Loucy (cell line): ENCODE measurements around the gene TLR4.

ENCODE experiments used
- H2AFZ ChIP-seq: fragments of 200-600 bp; sonication (generic); 2 replicates; pipeline ENCODE4 v1.6.0; 2016; ENCODE audit warnings: antibody characterized with exemption, mild to moderate bottlenecking, low read length, moderate library complexity
- H3F3A ChIP-seq: fragments of 200-600 bp; 2 replicates; pipeline ENCODE4 v1.6.0; 2016; ENCODE audit warnings: antibody characterized with exemption, low read depth, mild to moderate bottlenecking
- H3K27me3 ChIP-seq: fragments of 200-600 bp; sonication (generic); 2 replicates; pipeline ENCODE4 v1.6.1; 2014; ENCODE audit warnings: low read length, mild to moderate bottlenecking; ENCODE audit not compliant: insufficient read depth, poor library complexity, severe bottlenecking
- H3K36me3 ChIP-seq: fragments of 200-600 bp; sonication (generic); 2 replicates; pipeline ENCODE4 v1.6.1; 2016; ENCODE audit warnings: low read length; ENCODE audit not compliant: insufficient read depth
- H3K4me1 ChIP-seq: fragments of 200-600 bp; sonication (generic); 2 replicates; pipeline ENCODE4 v1.5.1; 2014; ENCODE audit warnings: low read length, mild to moderate bottlenecking; ENCODE audit not compliant: insufficient read depth, poor library complexity, severe bottlenecking
- H3K4me2 ChIP-seq: fragments of 200-600 bp; sonication (generic); 2 replicates; pipeline ENCODE4 v1.6.0; 2014; ENCODE audit warnings: antibody characterized with exemption, low read length, low read depth, mild to moderate bottlenecking; ENCODE audit not compliant: poor library complexity, severe bottlenecking
- H3K4me3 ChIP-seq: fragments of 200-600 bp; sonication (generic); 2 replicates; pipeline ENCODE4 v1.5.1; 2014; ENCODE audit warnings: low read length, mild to moderate bottlenecking, mixed read lengths; ENCODE audit not compliant: poor library complexity, severe bottlenecking
- H3K79me2 ChIP-seq: fragments of 200-600 bp; sonication (generic); 2 replicates; pipeline ENCODE4 v1.6.1; 2014; ENCODE audit warnings: low read length; ENCODE audit not compliant: insufficient read depth
- H3K9ac ChIP-seq: fragments of 200-600 bp; sonication (generic); 2 replicates; pipeline ENCODE4 v1.6.0; 2014; ENCODE audit warnings: mild to moderate bottlenecking, low read depth, low read length, moderate library complexity; ENCODE audit not compliant: poor library complexity, severe bottlenecking
- H3K9me2 ChIP-seq: fragments of 200-600 bp; sonication (generic); replicated peaks from 2 replicates; pipeline ENCODE4 v1.6.1; 2016; ENCODE audit warnings: low read depth, low read length, mixed read lengths
- H3K9me3 ChIP-seq: fragments of 200-600 bp; sonication (generic); 2 replicates; pipeline ENCODE4 v1.6.1; 2014; ENCODE audit warnings: mild to moderate bottlenecking, antibody characterized with exemption, low read length, low read depth; ENCODE audit not compliant: insufficient read depth
- H4K20me1 ChIP-seq: fragments of 200-600 bp; sonication (generic); 2 replicates; pipeline ENCODE4 v1.6.0; 2014; ENCODE audit warnings: antibody characterized with exemption, low read length, mild to moderate bottlenecking; ENCODE audit not compliant: insufficient read depth, poor library complexity, severe bottlenecking
- CTCF ChIP-seq: fragments of 200-600 bp; sonication (generic); conservative IDR thresholded peaks from 2 replicates; pipeline ENCODE4 v1.5.1; 2014; ENCODE audit warnings: mild to moderate bottlenecking, antibody characterized with exemption, low read length
- EZH2phosphoT487 ChIP-seq: fragments of 200-600 bp; IDR thresholded peaks from 2 replicates; pipeline ENCODE4 v1.6.1; 2018; ENCODE audit warnings: antibody characterized with exemption, mild to moderate bottlenecking, moderate library complexity, borderline replicate concordance

TLR4 gene

GRCh38 chr9:117705386-117705785, 1.2 kb downstream of the TLR4 start:
- TF ChIP-seq EZH2phosphoT487 (no peak), CTCF (no peak)
- H3K4me2 ChIP-seq: no peak overlapping the region
- H3K4me3 ChIP-seq: no peak overlapping the region

GRCh38 chr9:117706421-117707116, 2.4 kb downstream of the TLR4 start:
- no peaks in the 10 kb centered on the region for H3K27me3 ChIP-seq
- no peak overlapping the region for H3K9ac ChIP-seq
- no peak overlapping the region for H3K4me2 ChIP-seq
- H3K79me2 ChIP-seq: no peaks in the 10 kb centered on the region
- H3K9me3 ChIP-seq: no peaks in the 10 kb centered on the region
- H4K20me1 ChIP-seq: no peaks in the 10 kb centered on the region
- TF ChIP-seq CTCF (no peak), EZH2phosphoT487 (no peak)
- no peaks in the 10 kb centered on the region for H3K4me1 ChIP-seq
- no peaks in the 10 kb centered on the region for H3F3A ChIP-seq
- no peak overlapping the region for H2AFZ ChIP-seq
- no peaks in the 10 kb centered on the region for H3K36me3 ChIP-seq
- no peaks in the 10 kb centered on the region for H3K9me2 ChIP-seq
- H3K4me3 ChIP-seq: no peak overlapping the region

More at GRCh38 chr9:117705386-117705785, 1.2 kb downstream of the TLR4 start:
- no peaks in the 10 kb centered on the region for H3K4me1 ChIP-seq
- H3K9me2 ChIP-seq: no peaks in the 10 kb centered on the region
- no peaks in the 10 kb centered on the region for H3K79me2 ChIP-seq
- H3K36me3 ChIP-seq: no peaks in the 10 kb centered on the region
- H2AFZ ChIP-seq: no peak overlapping the region
- H3F3A ChIP-seq: no peaks in the 10 kb centered on the region
- H3K9me3 ChIP-seq: no peaks in the 10 kb centered on the region
- no peak overlapping the region for H3K9ac ChIP-seq
- no peaks in the 10 kb centered on the region for H3K27me3 ChIP-seq
- no peaks in the 10 kb centered on the region for H4K20me1 ChIP-seq

GRCh38 chr9:117707561-117707960, 3.4 kb downstream of the TLR4 start:
- TF ChIP-seq EZH2phosphoT487: no peak
- no peak for TF ChIP-seq CTCF
- Histone ChIP-seq H3K4me2 (no peak overlapping the region), H2AFZ (no peak overlapping the region), H3K9me2 (no peaks in the 10 kb centered on the region), H3K9ac (no peak overlapping the region), H3K27me3 (no peaks in the 10 kb centered on the region), H3K9me3 (no peaks in the 10 kb centered on the region), H3K4me3 (no peak overlapping the region), H4K20me1 (no peaks in the 10 kb centered on the region), H3K4me1 (no peaks in the 10 kb centered on the region), H3F3A (no peaks in the 10 kb centered on the region), H3K79me2 (no peaks in the 10 kb centered on the region), H3K36me3 (no peaks in the 10 kb centered on the region)
